ENCODE results near the gene CELF4.

DNA sequence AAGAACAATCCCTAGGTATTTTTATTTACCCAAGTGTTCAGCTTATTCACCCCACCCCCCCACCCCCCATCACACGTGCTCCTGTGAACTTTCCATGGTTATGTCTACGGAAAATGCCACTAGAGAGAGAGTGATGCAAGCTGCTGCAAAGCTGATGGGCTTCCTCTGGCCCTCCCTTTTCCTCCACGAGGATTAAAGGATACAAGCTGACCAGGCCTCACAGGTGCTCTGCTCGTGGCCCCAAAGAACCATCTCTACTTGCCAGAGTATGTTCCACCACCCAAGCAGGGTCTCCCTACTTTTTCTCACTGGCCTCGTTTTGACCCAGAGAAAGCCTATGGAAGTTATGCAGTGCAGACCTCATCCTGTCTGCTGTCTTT lies 342.6 kb downstream of the CELF4 start:
- TF ChIP-seq, protein P1, sequence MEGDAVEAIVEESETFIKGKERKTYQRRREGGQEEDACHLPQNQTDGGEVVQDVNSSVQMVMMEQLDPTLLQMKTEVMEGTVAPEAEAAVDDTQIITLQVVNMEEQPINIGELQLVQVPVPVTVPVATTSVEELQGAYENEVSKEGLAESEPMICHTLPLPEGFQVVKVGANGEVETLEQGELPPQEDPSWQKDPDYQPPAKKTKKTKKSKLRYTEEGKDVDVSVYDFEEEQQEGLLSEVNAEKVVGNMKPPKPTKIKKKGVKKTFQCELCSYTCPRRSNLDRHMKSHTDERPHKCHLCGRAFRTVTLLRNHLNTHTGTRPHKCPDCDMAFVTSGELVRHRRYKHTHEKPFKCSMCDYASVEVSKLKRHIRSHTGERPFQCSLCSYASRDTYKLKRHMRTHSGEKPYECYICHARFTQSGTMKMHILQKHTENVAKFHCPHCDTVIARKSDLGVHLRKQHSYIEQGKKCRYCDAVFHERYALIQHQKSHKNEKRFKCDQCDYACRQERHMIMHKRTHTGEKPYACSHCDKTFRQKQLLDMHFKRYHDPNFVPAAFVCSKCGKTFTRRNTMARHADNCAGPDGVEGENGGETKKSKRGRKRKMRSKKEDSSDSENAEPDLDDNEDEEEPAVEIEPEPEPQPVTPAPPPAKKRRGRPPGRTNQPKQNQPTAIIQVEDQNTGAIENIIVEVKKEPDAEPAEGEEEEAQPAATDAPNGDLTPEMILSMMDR (IDR thresholded peaks at IDR 0.05) = no peak
- no peak for TF ChIP-seq POLR2A (IDR thresholded peaks at IDR 0.05)
